SK-N-SH (cell line): ENCODE results near the gene CDK14. TPM values are rescaled to one million over a fixed set of nuclear protein-coding genes. Genes with fewer than 3 reads are reported as not detected.

Source experiments
- CTCF ChIA-PET: fragments of 300-600, 350-600 bp; formaldehyde crosslinking; extraction: SDS; loops from one replicate; lab custom pipeline; 2021; lab: Yijun Ruan, JAX
- POLR2A ChIA-PET: fragments of 350-600 bp; sonication (Branson Sonifier 250); formaldehyde crosslinking; extraction: SDS; loops from one replicate; lab custom pipeline; 2020; ENCODE audit warnings: antibody characterized with exemption, inconsistent platforms; lab: Yijun Ruan, JAX
- DNase-seq: peaks from one replicate; pipeline ENCODE4 v3.0.0; 2012
- H2AFZ ChIP-seq: fragments of 200-600 bp; sonication (generic); 2 replicates; pipeline ENCODE4 v1.8.1; 2016; ENCODE audit warnings: antibody characterized with exemption, mild to moderate bottlenecking, low read depth
- H3F3A ChIP-seq: fragments of 200-600 bp; sonication (generic); replicated peaks from 2 replicates; pipeline ENCODE3; 2016; ENCODE audit warnings: antibody characterized with exemption, mild to moderate bottlenecking; ENCODE audit not compliant: insufficient read depth
- H3K27ac ChIP-seq, 2 experiments: fragments of 200-500 bp in 1 of 2; fragments of 200-600 bp in 1 of 2; sonication (Bioruptor generic) in 1 of 2; sonication (generic), shearing (Covaris generic) in 1 of 2; 2 replicates each; pipeline versions ENCODE4 v1.5.1 to v1.6.1; 2014 to 2016; ENCODE audit warnings: low read depth in 2 of 2, inconsistent platforms in 1 of 2, low read length in 1 of 2, mild to moderate bottlenecking in 1 of 2, mixed read lengths in 1 of 2
- H3K27me3 ChIP-seq: fragments of 200-600 bp; sonication (generic), shearing (Covaris generic); 2 replicates; pipeline ENCODE4 v1.6.1; 2016; ENCODE audit warnings: mixed run types; ENCODE audit not compliant: insufficient read depth
- H3K36me3 ChIP-seq, 2 experiments: fragments of 200-500 bp in 1 of 2; fragments of 200-600 bp in 1 of 2; sonication (Bioruptor generic) in 1 of 2; sonication (generic) in 1 of 2; replicated peaks in 1 of 2; 2 replicates each; pipeline versions ENCODE3 to v1.5.1; 2014 to 2016; ENCODE audit warnings: low read length in 1 of 2, mild to moderate bottlenecking in 1 of 2; ENCODE audit not compliant: insufficient read depth in 2 of 2, control insufficient read depth in 1 of 2
- H3K4me1 ChIP-seq, 2 experiments: fragments of 200-500 bp in 1 of 2; fragments of 200-600 bp in 1 of 2; sonication (Bioruptor generic) in 1 of 2; sonication (generic), shearing (Covaris generic) in 1 of 2; 2 replicates each; pipeline versions ENCODE4 v1.5.1 to v1.6.1; 2014 to 2016; ENCODE audit warnings: low read depth in 1 of 2, low read length in 1 of 2, mixed run types in 1 of 2; ENCODE audit not compliant: insufficient read depth in 2 of 2, control insufficient read depth in 1 of 2
- H3K4me2 ChIP-seq: fragments of 200-600 bp; sonication (generic), shearing (Covaris generic); 2 replicates; pipeline ENCODE4 v1.6.1; 2017; ENCODE audit warnings: mixed run types
- H3K4me3 ChIP-seq, 2 experiments: fragments of 200-500 bp in 1 of 2; fragments of 200-600 bp in 1 of 2; sonication (Bioruptor generic) in 1 of 2; sonication (generic), shearing (Covaris generic) in 1 of 2; 2 replicates each; pipeline versions ENCODE4 v1.5.1 to v1.8.1; 2014 to 2016; ENCODE audit warnings: low read depth in 2 of 2, inconsistent platforms in 1 of 2, low read length in 1 of 2, mild to moderate bottlenecking in 1 of 2, mixed read lengths in 1 of 2, moderate library complexity in 1 of 2
- H3K79me2 ChIP-seq: fragments of 200-600 bp; sonication (generic); 2 replicates; pipeline ENCODE4 v1.8.1; 2017; ENCODE audit warnings: mild to moderate bottlenecking; ENCODE audit not compliant: insufficient read depth
- H3K9ac ChIP-seq: fragments of 200-600 bp; sonication (generic); 2 replicates; pipeline ENCODE4 v1.6.1; 2017; ENCODE audit warnings: mixed run types
- H3K9me2 ChIP-seq: fragments of 200-600 bp; sonication (generic); 2 replicates; pipeline ENCODE4 v1.6.1; 2017; ENCODE audit warnings: mixed run types
- H3K9me3 ChIP-seq: fragments of 200-600 bp; sonication (generic); 2 replicates; pipeline ENCODE4 v1.6.1; 2017; ENCODE audit warnings: mixed run types, mild to moderate bottlenecking, moderate library complexity
- H4K20me1 ChIP-seq: fragments of 200-600 bp; sonication (generic); 2 replicates; pipeline ENCODE4 v1.6.1; 2017; ENCODE audit warnings: mild to moderate bottlenecking, mixed run types; ENCODE audit not compliant: insufficient read depth
- CHD2 ChIP-seq: fragments of 150-350 bp; IDR thresholded peaks from 2 replicates; pipeline ENCODE4 v1.6.1; 2018; ENCODE audit warnings: low read length; ENCODE audit not compliant: partially characterized antibody
- EP300 ChIP-seq, 2 experiments: IDR thresholded peaks; 2 replicates each; pipeline versions ENCODE4 v1.4.0 to v1.6.1; 2012; ENCODE audit warnings: borderline replicate concordance in 1 of 2, low read depth in 1 of 2, low read length in 1 of 2
- FOSL2 ChIP-seq: IDR thresholded peaks from 2 replicates; pipeline ENCODE4 v1.4.0; 2012; ENCODE audit warnings: low read depth, mild to moderate bottlenecking, moderate library complexity, borderline replicate concordance
- GATA2 ChIP-seq: sonication (generic); formaldehyde crosslinking; IDR thresholded peaks from 2 replicates; pipeline ENCODE4 v1.5.0; 2020; ENCODE audit warnings: mild to moderate bottlenecking, missing genetic modification reagents
- JUND ChIP-seq: IDR thresholded peaks from 2 replicates; pipeline ENCODE4 v1.4.0; 2012
- NFIC ChIP-seq: IDR thresholded peaks from 2 replicates; pipeline ENCODE4 v1.4.0; 2012; ENCODE audit warnings: borderline replicate concordance
- PBX3 ChIP-seq: IDR thresholded peaks from 2 replicates; pipeline ENCODE4; 2012
- RAD21 ChIP-seq: IDR thresholded peaks from 2 replicates; pipeline ENCODE4 v1.6.1; 2012; ENCODE audit warnings: mild to moderate bottlenecking, low read length
- USF1 ChIP-seq: IDR thresholded peaks from 2 replicates; pipeline ENCODE4 v1.4.0; 2012; ENCODE audit warnings: low read depth, borderline replicate concordance
- YY1 ChIP-seq: IDR thresholded peaks from 2 replicates; pipeline ENCODE4 v1.4.0; 2012; ENCODE audit warnings: low read depth, mild to moderate bottlenecking
- ZBTB33 ChIP-seq: IDR thresholded peaks from 2 replicates; pipeline ENCODE4 v1.4.0; 2012; ENCODE audit warnings: low read depth, borderline replicate concordance
- WGBS: methylation state at CpG from one replicate; pipeline ENCODE4 v1.1.6; 2017; ENCODE audit warnings: low lambda C conversion rate; 5-methylcytosine and 5-hydroxymethylcytosine counted together
- polyA plus RNA-seq, 3 experiments: library from polyadenylated mRNA; depleted of rRNA; stranded (reverse); fragments of >200 nt; gene quantifications; 2 replicates each; pipeline ENCODE4 v1.2.3, GENCODE V29; 2012

CDK14 gene
- polyA plus RNA-seq, 1 of the 3 experiments (the other 2 are of a cell fraction), result 13.9 TPM

DNA sequence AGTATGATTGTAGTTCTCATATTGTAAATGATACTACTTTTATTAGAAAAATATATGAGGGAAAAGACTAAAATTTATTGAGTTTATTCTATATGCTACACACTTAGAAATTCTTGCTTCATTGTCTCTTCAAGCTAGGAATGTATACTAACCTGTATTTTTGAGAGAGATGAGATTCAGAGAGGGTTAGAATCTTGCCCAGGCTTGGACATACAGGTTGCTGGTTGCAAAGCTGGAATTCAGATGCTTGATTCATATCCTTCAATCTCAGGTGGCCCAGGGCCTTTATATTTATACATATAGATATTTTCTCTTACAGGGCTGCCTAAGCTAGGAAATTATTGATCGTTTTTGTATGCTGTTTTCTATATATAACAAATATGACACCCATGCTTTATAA is 324.2 kb downstream of the CDK14 start:
- no peak for TF ChIP-seq RAD21
- no peak for TF ChIP-seq CHD2
- TF ChIP-seq FOSL2, result no peak
- no peak for TF ChIP-seq GATA2 (CRISPR knock-in tag)
- TF ChIP-seq JUND, result no peak
- peaks cover 2 to 10% of the 10 kb centered on the region in 2 experiments; a peak in 3 of 4 replicates for H3K4me1 ChIP-seq
- H3K9me3 ChIP-seq, result 0 out of 2 replicates have a peak, but pooled peaks cover 5% of the 10 kb centered on the region
- peaks cover 15% of the 10 kb centered on the region for H3F3A ChIP-seq
- H2AFZ ChIP-seq, result no peak overlapping the region
- no peak overlapping the region for H3K9ac ChIP-seq
- 75% methylated on average over 1 of the region's 1 CpG for WGBS
- H3K27ac ChIP-seq, result no peak overlapping the region
- H3K79me2 ChIP-seq, result no peaks in the 10 kb centered on the region
- ChIA-PET CTCF (interaction anchor here (0.6 to 1.2 kb wide), 3 partner anchors 8 to 274 kb away, joined by 3 read pairs; no protein-coding TSS in a partner anchor), POLR2A (no interaction called here)
- no peaks in the 10 kb centered on the region; the same call in 1 of the 2 replicates for H3K9me2 ChIP-seq
- no peak overlapping the region for H3K4me3 ChIP-seq
- no peaks in the 10 kb centered on the region for H3K27me3 ChIP-seq
- no peak for DNase-seq
- H4K20me1 ChIP-seq, result no peaks in the 10 kb centered on the region
- H3K4me2 ChIP-seq, result no peak overlapping the region
- H3K36me3 ChIP-seq, result peaks cover 2 to 39% of the 10 kb centered on the region in 2 experiments

- no peaks in the 10 kb centered on the region for H3K27me3 ChIP-seq
- H3K79me2 ChIP-seq, result no peaks in the 10 kb centered on the region
- DNase-seq, result no peak
- H2AFZ ChIP-seq, result no peak overlapping the region
- no peak overlapping the region for H3K9ac ChIP-seq
- ChIA-PET POLR2A (no interaction called here), CTCF (no interaction called here)
- peaks cover under 1 to 23% of the 10 kb centered on the region in 2 experiments for H3K36me3 ChIP-seq
- H3K4me3 ChIP-seq, result no peak overlapping the region
- no peaks in the 10 kb centered on the region for H4K20me1 ChIP-seq
- TF ChIP-seq FOSL2 (no peak), USF1 (no peak), NFIC (no peak), PBX3 (peak; percentile 6; the same call in 1 of the 2 replicates), YY1 (no peak), EP300 (IDR thresholded peaks at IDR 0.05; ENCODE audit: borderline replicate concordance in 1 of 2, low read depth in 1 of 2, low read length in 1 of 2) (no peak), ZBTB33 (no peak)
- H3K4me2 ChIP-seq, result no peak overlapping the region
- peaks cover 11% of the 10 kb centered on the region for H3F3A ChIP-seq
- H3K4me1 ChIP-seq, result peaks cover 0 to 5% of the 10 kb centered on the region in 2 experiments; a peak in 2 of 4 replicates
- H3K9me3 ChIP-seq, result no peaks in the 10 kb centered on the region
- H3K9me2 ChIP-seq, result no peaks in the 10 kb centered on the region; the same call in 1 of the 2 replicates
- no peak overlapping the region for H3K27ac ChIP-seq
- 84% methylated on average over 2 of the region's 2 CpGs for WGBS
Measured at GRCh38 chr7:90923541-90923997, 327.4 kb downstream of the CDK14 start.
